Stimulated activated CD8-positive, alpha-beta memory T cell treated with anti-CD3 and anti-CD28 coated beads, Interleukin-12 subunit alpha, Interleukin-12 subunit beta, amount 100 ng/mL, for 1 hour (primary cell): ENCODE measurements around the gene OBSCN.

Experiments used
- DNase-seq: peaks from one replicate; pipeline ENCODE4 v3.0.0-alpha.2; 2020; ENCODE audit warnings: low read depth

The OBSCN gene

GRCh38 chr1:228308085-228308601 is 100.3 kb downstream of the OBSCN start:
- DNase-seq = no peak

GRCh38 chr1:228308628-228309325 is 100.9 kb downstream of the OBSCN start:
- no peak for DNase-seq

- DNase-seq = no peak
These were observed 101.7 kb downstream of the OBSCN start for GRCh38 chr1:228309326-228310067.

- DNase-seq = no peak
These were observed 102.4 kb downstream of the OBSCN start for GRCh38 chr1:228310162-228310792.

- no peak for DNase-seq
These were observed 103.2 kb downstream of the OBSCN start for GRCh38 chr1:228311091-228311490.

GRCh38 chr1:228312136-228312764 is 104.4 kb downstream of the OBSCN start:
- DNase-seq = no peak

- no peak for DNase-seq
These were observed 105.9 kb downstream of the OBSCN start for GRCh38 chr1:228313536-228314277.

GRCh38 chr1:228314315-228314657 is 106.4 kb downstream of the OBSCN start:
- no peak for DNase-seq

GRCh38 chr1:228314658-228315483 is 107.0 kb downstream of the OBSCN start:
- no peak for DNase-seq

- DNase-seq = no peak
These were observed 107.7 kb downstream of the OBSCN start for GRCh38 chr1:228315484-228315944.

- DNase-seq = no peak
These were observed 108.2 kb downstream of the OBSCN start for GRCh38 chr1:228315945-228316588.

- no peak for DNase-seq
These were observed 108.9 kb downstream of the OBSCN start for GRCh38 chr1:228316589-228317387.

GRCh38 chr1:228317411-228317828 is 109.6 kb downstream of the OBSCN start:
- no peak for DNase-seq

GRCh38 chr1:228317891-228318810 is 110.3 kb downstream of the OBSCN start:
- DNase-seq = no peak

GRCh38 chr1:228318823-228319241 is 111.0 kb downstream of the OBSCN start:
- no peak for DNase-seq

- no peak for DNase-seq
These were observed 111.7 kb downstream of the OBSCN start for GRCh38 chr1:228319352-228320088.

- DNase-seq = no peak
These were observed 112.5 kb downstream of the OBSCN start for GRCh38 chr1:228320394-228320793.

GRCh38 chr1:228321435-228321834 is 113.6 kb downstream of the OBSCN start:
- DNase-seq = no peak
